ENCODE measurements around the gene DNAJC6.

Gene DNAJC6

DNA sequence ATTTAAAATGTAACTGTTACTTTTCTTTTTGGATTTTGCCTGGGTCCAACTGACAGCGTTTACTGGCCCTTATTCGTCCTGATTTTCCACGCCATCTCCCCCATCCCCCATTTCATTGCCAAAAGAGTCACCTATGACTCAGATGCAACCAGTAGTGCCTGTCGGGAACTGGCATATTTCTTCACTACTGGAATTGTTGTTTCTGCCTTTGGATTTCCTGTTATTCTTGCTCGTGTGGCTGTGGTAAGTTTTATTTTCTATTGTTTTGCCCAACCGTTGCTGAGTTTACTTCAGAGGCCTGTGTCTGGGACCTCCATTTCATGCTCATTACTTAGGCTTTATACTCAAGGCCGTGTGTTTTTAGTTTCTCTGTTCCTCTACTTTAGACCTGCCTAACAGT, 120.5 kb downstream of the DNAJC6 start:
- no peak overlapping the region for H3K4me3 ChIP-seq (ENCODE audit: extremely low read depth, insufficient read depth, low read length, poor library complexity, severe bottlenecking)
- H3K36me3 ChIP-seq (ENCODE audit: control insufficient read depth, insufficient read depth, low read length): peaks cover 71% of the 10 kb centered on the region
- 57 to 79% methylated on average over 4 to 5 of the region's 7 CpGs for WGBS, 2 experiments (ENCODE audit: insufficient coverage in 2 of 2)

DNA sequence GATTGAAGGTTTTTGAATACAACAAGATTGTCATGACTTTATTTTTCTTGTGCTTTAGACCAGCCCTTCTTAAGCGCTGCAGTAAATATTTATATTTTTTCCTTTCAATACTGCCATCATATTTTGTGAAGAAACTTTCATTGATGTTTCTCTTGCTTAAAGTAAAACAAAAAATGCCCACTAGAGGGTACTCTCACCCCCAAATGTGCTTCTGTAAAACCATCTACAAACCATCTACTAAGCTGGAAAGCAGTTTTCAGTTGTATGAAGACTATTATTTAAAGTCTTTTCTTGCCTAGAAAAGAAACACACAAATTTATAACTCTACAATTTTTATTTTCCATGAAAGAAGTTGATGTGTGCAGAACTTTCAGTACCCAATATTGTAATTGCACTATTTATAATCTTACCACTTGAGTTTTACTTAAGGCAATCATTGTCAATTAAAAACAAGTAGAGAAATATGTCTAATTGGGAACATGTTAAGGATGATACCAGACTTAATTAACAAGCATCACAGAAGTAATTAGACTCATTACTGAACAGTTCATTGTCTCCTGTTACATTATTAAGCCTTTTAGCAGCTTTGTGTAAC, 121.9 kb downstream of the DNAJC6 start:
- peaks cover 34% of the 10 kb centered on the region for H3K4me1 ChIP-seq (ENCODE audit: control insufficient read depth, insufficient read depth, low read length, poor library complexity, severe bottlenecking)
- no CpG with 5 or more reads among the region's 1 CpG for WGBS, 2 experiments (ENCODE audit: insufficient coverage in 2 of 2)
- H3K9me3 ChIP-seq (ENCODE audit: control insufficient read depth, low read length): no peaks in the 10 kb centered on the region
- H3K36me3 ChIP-seq (ENCODE audit: control insufficient read depth, insufficient read depth, low read length): peaks cover 62% of the 10 kb centered on the region
- H3K4me3 ChIP-seq (ENCODE audit: extremely low read depth, insufficient read depth, low read length, poor library complexity, severe bottlenecking): no peak overlapping the region
- H3K27ac ChIP-seq (ENCODE audit: low read depth, low read length, severe bottlenecking): no peak overlapping the region

More for the DNA sequence above, 120.5 kb downstream of the DNAJC6 start:
- Histone ChIP-seq H3K4me1 (ENCODE audit: control insufficient read depth, insufficient read depth, low read length, poor library complexity, severe bottlenecking) (peaks cover 41% of the 10 kb centered on the region), H3K9me3 (ENCODE audit: control insufficient read depth, low read length) (no peaks in the 10 kb centered on the region), H3K27ac (ENCODE audit: low read depth, low read length, severe bottlenecking) (peak overlapping the region; percentile 75)

DNA sequence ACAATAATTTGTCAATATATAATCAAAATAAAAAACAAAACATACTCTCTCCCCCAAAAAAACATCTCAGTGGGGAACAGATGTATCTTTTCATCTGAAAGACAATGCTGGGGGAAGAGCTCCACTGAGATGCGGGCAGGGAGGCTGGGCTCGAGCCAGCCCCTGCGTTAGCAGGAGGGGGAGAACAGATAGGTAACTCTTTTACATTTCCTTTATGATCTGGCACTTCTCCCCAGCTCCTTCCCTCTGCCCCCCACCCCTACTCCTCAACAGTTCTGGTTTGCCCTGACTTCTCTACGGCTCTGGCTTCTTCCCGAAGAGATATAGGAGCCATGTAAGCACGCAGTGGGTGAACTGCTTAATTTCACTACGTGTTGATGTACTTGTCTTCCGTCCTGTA, 123.6 kb downstream of the DNAJC6 start:
- H3K36me3 ChIP-seq (ENCODE audit: control insufficient read depth, insufficient read depth, low read length): peaks cover 56% of the 10 kb centered on the region
- 67 to 72% methylated on average over 2 to 3 of the region's 8 CpGs for WGBS, 2 experiments (ENCODE audit: insufficient coverage in 2 of 2)
- no peaks in the 10 kb centered on the region for H3K9me3 ChIP-seq (ENCODE audit: control insufficient read depth, low read length)
- H3K4me1 ChIP-seq (ENCODE audit: control insufficient read depth, insufficient read depth, low read length, poor library complexity, severe bottlenecking): peaks cover 37% of the 10 kb centered on the region
- H3K27ac ChIP-seq (ENCODE audit: low read depth, low read length, severe bottlenecking): no peak overlapping the region
- no peak overlapping the region for H3K4me3 ChIP-seq (ENCODE audit: extremely low read depth, insufficient read depth, low read length, poor library complexity, severe bottlenecking)

DNA sequence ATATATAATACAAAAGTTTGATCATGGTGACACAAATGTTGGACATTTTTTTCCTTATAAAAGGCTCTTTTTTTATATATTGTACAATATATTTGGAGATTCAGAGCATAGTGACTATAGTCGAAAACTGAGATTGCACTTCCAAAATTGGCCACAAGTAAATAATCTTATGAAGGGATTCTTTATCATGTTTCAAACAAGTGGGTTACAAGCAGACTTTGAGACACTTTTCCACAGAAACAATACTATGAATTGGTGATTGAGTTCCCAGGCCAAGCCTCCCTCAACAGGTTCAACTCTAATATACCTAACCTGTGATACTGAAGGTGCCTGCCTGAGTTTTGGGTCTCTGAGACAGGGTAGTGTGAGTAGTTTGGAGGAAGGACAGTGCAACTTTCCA, 124.9 kb downstream of the DNAJC6 start:
- Histone ChIP-seq H3K9me3 (ENCODE audit: control insufficient read depth, low read length) (no peaks in the 10 kb centered on the region), H3K4me1 (ENCODE audit: control insufficient read depth, insufficient read depth, low read length, poor library complexity, severe bottlenecking) (peaks cover 32% of the 10 kb centered on the region), H3K36me3 (ENCODE audit: control insufficient read depth, insufficient read depth, low read length) (peaks cover 45% of the 10 kb centered on the region), H3K4me3 (ENCODE audit: extremely low read depth, insufficient read depth, low read length, poor library complexity, severe bottlenecking) (no peak overlapping the region), H3K27ac (ENCODE audit: low read depth, low read length, severe bottlenecking) (no peak overlapping the region)
- WGBS, 2 experiments (ENCODE audit: insufficient coverage in 2 of 2): no CpG with 5 or more reads among the region's 1 CpG

DNA sequence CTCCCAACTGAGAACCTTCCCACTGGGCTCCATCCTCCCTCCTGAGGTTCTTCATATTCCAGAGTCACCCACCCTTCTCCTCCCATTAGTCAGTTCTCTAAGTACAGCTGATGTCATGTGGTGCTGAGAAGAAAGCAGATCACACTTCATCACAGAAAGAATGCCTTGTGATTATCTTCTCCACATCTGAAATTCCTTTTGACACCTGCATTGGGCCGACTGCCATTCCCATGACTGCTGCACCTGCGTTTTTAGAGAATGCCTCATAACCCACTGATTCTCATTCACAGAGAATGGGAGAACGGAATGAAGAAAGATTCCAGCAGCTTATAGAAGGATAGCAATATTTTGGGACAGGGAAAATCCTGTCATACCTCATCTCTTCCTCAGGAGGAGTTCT, 125.4 kb downstream of the DNAJC6 start:
- Histone ChIP-seq H3K4me3 (ENCODE audit: extremely low read depth, insufficient read depth, low read length, poor library complexity, severe bottlenecking) (no peak overlapping the region), H3K4me1 (ENCODE audit: control insufficient read depth, insufficient read depth, low read length, poor library complexity, severe bottlenecking) (peaks cover 29% of the 10 kb centered on the region), H3K9me3 (ENCODE audit: control insufficient read depth, low read length) (no peaks in the 10 kb centered on the region), H3K27ac (ENCODE audit: low read depth, low read length, severe bottlenecking) (no peak overlapping the region), H3K36me3 (ENCODE audit: control insufficient read depth, insufficient read depth, low read length) (peaks cover 44% of the 10 kb centered on the region)
- 67 to 94% methylated on average over 1 to 3 of the region's 3 CpGs for WGBS, 2 experiments (ENCODE audit: insufficient coverage in 2 of 2)

DNA sequence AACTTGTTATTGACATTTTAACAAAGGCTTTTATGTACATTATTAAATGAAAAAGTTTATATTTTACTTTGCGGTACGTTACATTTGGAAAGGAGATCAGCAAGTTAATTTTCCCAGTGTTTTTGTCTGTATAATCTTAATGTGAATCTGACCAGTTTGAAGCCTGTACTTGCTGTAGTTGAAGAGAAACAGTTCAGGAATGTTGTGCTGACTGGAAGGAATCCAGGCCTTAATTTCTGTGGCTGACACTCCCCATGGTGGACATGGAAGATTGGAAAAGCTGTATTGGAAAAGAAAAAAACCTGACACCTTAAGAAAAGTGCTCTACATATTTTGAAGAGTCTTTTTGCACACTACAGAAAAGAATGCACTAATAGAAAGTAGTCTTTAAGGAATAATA, 126.6 kb downstream of the DNAJC6 start:
- H3K4me3 ChIP-seq (ENCODE audit: extremely low read depth, insufficient read depth, low read length, poor library complexity, severe bottlenecking): no peak overlapping the region
- peaks cover 39% of the 10 kb centered on the region for H3K36me3 ChIP-seq (ENCODE audit: control insufficient read depth, insufficient read depth, low read length)
- peaks cover 16% of the 10 kb centered on the region for H3K4me1 ChIP-seq (ENCODE audit: control insufficient read depth, insufficient read depth, low read length, poor library complexity, severe bottlenecking)
- H3K27ac ChIP-seq (ENCODE audit: low read depth, low read length, severe bottlenecking): peak overlapping the region; percentile 26
- 100% methylated on average over 2 of the region's 2 CpGs; no CpG with 5 or more reads in 1 of the 2 experiments for WGBS, 2 experiments (ENCODE audit: insufficient coverage in 2 of 2)
- no peaks in the 10 kb centered on the region for H3K9me3 ChIP-seq (ENCODE audit: control insufficient read depth, low read length)

DNA sequence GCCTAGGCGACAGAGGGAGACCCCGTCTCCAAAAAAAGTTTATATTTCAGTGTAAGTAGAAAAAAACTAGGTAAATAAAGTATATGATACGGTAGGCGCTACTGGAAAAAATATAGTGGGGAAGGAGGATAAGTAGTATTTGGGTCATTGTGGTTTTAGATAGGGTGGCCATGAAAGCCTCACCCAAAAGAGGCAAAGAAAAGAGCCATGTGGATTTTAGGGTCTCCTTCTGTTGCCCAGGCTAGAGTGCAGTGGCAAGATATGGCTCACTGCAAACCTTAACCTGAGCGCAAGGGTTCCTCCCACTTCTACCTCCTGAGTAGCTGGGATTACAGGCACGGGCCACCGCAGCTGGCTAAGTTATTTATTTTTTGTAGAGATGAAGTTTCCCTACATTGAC, 128.3 kb downstream of the DNAJC6 start:
- Histone ChIP-seq H3K4me3 (ENCODE audit: extremely low read depth, insufficient read depth, low read length, poor library complexity, severe bottlenecking) (no peak overlapping the region), H3K9me3 (ENCODE audit: control insufficient read depth, low read length) (no peaks in the 10 kb centered on the region), H3K4me1 (ENCODE audit: control insufficient read depth, insufficient read depth, low read length, poor library complexity, severe bottlenecking) (peaks cover 11% of the 10 kb centered on the region), H3K36me3 (ENCODE audit: control insufficient read depth, insufficient read depth, low read length) (peaks cover 27% of the 10 kb centered on the region), H3K27ac (ENCODE audit: low read depth, low read length, severe bottlenecking) (no peak overlapping the region)
- 100% methylated on average over 4 to 7 of the region's 7 CpGs for WGBS, 2 experiments (ENCODE audit: insufficient coverage in 2 of 2)

DNA sequence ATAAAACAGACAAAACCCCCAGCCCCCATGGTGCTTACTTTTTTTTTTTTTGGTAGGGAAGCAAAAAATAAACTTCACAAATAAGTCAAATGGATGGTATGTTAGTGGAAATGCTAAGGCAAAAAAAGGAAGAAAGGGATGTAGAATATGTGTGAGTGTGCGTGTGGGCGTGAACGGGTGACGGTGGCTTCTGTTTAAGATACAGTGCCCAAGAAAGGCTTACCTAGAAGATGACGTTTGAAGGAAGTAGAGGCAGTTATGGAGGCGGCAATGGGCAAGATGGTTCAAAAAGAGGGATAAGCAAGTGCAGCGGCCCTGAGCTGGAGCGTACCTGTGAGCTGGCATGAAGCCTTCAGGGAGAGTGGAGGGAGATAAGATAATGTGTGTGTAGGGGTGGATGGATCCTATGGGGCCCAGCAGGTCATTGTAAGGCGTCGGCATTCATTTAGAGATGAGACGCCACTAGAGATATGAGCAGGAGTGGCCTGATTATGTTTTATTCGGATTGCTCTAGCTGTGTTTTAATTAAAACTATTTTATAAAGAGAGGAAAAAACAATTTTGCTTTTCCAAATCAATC, 131.1 kb downstream of the DNAJC6 start:
- H3K4me1 ChIP-seq (ENCODE audit: control insufficient read depth, insufficient read depth, low read length, poor library complexity, severe bottlenecking): peaks cover 11% of the 10 kb centered on the region
- H3K36me3 ChIP-seq (ENCODE audit: control insufficient read depth, insufficient read depth, low read length): peaks cover 11% of the 10 kb centered on the region
- no peak overlapping the region for H3K4me3 ChIP-seq (ENCODE audit: extremely low read depth, insufficient read depth, low read length, poor library complexity, severe bottlenecking)
- H3K27ac ChIP-seq (ENCODE audit: low read depth, low read length, severe bottlenecking): no peak overlapping the region
- H3K9me3 ChIP-seq (ENCODE audit: control insufficient read depth, low read length): no peaks in the 10 kb centered on the region
- WGBS, 2 experiments (ENCODE audit: insufficient coverage in 2 of 2): 94 to 98% methylated on average over 7 to 9 of the region's 12 CpGs

DNA sequence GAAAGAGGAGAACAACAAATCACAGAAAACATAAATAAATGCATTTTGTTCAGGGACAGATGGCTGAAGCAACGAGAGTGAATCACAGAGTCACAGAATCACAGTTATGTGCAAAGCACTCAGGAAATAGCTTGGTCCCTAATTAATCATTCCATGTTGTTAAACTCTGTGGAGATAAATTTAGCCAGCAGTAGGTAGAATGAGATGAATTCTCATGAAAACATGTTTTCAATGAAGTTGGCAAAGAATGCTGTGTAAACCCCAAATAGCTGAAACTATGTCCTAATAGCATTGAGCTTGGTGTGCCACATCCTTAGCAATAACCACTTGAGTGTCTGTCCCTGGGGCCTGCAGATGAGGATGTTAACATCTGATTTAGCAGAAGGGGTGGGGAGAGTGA, 131.6 kb downstream of the DNAJC6 start:
- H3K27ac ChIP-seq (ENCODE audit: low read depth, low read length, severe bottlenecking): no peak overlapping the region
- WGBS, 2 experiments (ENCODE audit: insufficient coverage in 2 of 2): 80% methylated on average over 1 of the region's 1 CpG; no CpG with 5 or more reads in 1 of the 2 experiments
- H3K9me3 ChIP-seq (ENCODE audit: control insufficient read depth, low read length): no peaks in the 10 kb centered on the region
- H3K4me3 ChIP-seq (ENCODE audit: extremely low read depth, insufficient read depth, low read length, poor library complexity, severe bottlenecking): no peak overlapping the region
- peaks cover 6% of the 10 kb centered on the region for H3K4me1 ChIP-seq (ENCODE audit: control insufficient read depth, insufficient read depth, low read length, poor library complexity, severe bottlenecking)
- H3K36me3 ChIP-seq (ENCODE audit: control insufficient read depth, insufficient read depth, low read length): peaks cover 11% of the 10 kb centered on the region

DNA sequence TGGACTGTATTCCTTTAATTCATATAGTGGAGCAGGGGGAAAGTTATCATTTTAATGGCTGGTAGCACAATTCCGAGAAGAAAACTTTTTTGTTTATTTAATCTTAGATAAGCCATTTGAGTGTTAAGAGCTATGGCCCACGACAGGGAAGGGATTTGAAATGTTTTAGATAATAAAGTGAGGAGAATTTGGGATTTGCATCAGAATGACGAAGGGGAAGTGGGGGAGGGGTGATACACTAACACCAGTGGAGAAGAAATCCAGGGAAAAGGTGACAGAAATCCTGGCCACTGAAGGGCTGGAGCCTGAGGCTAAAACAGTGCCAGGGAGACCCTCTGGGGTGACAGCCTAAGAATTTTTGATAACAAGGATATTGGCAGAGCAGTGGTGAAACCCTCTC, 132.1 kb downstream of the DNAJC6 start:
- H3K36me3 ChIP-seq (ENCODE audit: control insufficient read depth, insufficient read depth, low read length): peaks cover 11% of the 10 kb centered on the region
- H3K4me1 ChIP-seq (ENCODE audit: control insufficient read depth, insufficient read depth, low read length, poor library complexity, severe bottlenecking): peaks cover 2% of the 10 kb centered on the region
- no peak overlapping the region for H3K4me3 ChIP-seq (ENCODE audit: extremely low read depth, insufficient read depth, low read length, poor library complexity, severe bottlenecking)
- WGBS, 2 experiments (ENCODE audit: insufficient coverage in 2 of 2): 56 to 81% methylated on average over 2 to 3 of the region's 3 CpGs
- H3K27ac ChIP-seq (ENCODE audit: low read depth, low read length, severe bottlenecking): no peak overlapping the region
- H3K9me3 ChIP-seq (ENCODE audit: control insufficient read depth, low read length): no peaks in the 10 kb centered on the region

DNA sequence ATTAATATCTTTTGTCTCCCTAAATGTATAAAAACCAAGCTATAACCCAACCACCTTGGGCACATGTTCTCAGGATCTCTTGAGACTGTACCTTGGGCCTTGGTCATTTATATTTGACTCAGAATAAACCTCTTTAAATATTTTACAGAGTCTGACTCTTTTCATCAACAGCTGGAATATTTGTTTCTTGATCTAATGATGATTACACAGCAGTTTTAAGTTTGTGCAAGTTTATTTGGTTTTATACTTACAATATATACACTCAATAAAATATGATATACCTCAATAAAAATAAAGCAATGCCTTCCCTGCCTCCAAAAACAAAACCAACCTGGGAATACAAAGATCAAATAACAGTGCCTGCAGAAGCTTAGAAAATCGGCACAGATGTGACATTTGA, 133.1 kb downstream of the DNAJC6 start:
- Histone ChIP-seq H3K4me3 (ENCODE audit: extremely low read depth, insufficient read depth, low read length, poor library complexity, severe bottlenecking) (no peak overlapping the region), H3K4me1 (ENCODE audit: control insufficient read depth, insufficient read depth, low read length, poor library complexity, severe bottlenecking) (no peaks in the 10 kb centered on the region), H3K27ac (ENCODE audit: low read depth, low read length, severe bottlenecking) (no peak overlapping the region), H3K9me3 (ENCODE audit: control insufficient read depth, low read length) (no peaks in the 10 kb centered on the region), H3K36me3 (ENCODE audit: control insufficient read depth, insufficient read depth, low read length) (peaks cover 4% of the 10 kb centered on the region)
- WGBS, 2 experiments (ENCODE audit: insufficient coverage in 2 of 2): 71 to 80% methylated on average over 1 of the region's 1 CpG
